ENCODE data around the gene TRIM31.

- no peak for TF ChIP-seq POLR2A (IDR thresholded peaks at IDR 0.05)
- no peak for TF ChIP-seq CTCF (IDR thresholded peaks at IDR 0.05)
- no peak for TF ChIP-seq EP300 (IDR thresholded peaks at IDR 0.05)
These were observed 8.2 kb downstream of the TRIM31 start for GRCh38 chr6:30104661-30105060.

Measured in tibial nerve (tissue), 4 donors.